GM23248 (cell line): Measurements from ENCODE around the gene LMOD1. TPM values are rescaled to one million over a fixed set of nuclear protein-coding genes. Genes with fewer than 3 reads are reported as not detected.

ENCODE experiments used
- DNase-seq: peaks from one replicate; pipeline ENCODE4 v3.0.0-alpha.2; 2015
- H2AFZ ChIP-seq: fragments of 200-600 bp; sonication (generic); 2 replicates; pipeline ENCODE4 v1.6.1; 2016; ENCODE audit warnings: antibody characterized with exemption
- H3F3A ChIP-seq: fragments of 200-600 bp; sonication (generic); 2 replicates; pipeline ENCODE4 v1.6.1; 2016; ENCODE audit warnings: mild to moderate bottlenecking, antibody characterized with exemption, mixed run types; ENCODE audit not compliant: insufficient read depth
- H3K27ac ChIP-seq: fragments of 200-600 bp; sonication (generic); 2 replicates; pipeline ENCODE4 v1.5.1; 2016; ENCODE audit warnings: mild to moderate bottlenecking
- H3K27me3 ChIP-seq: fragments of 200-600 bp; sonication (generic); replicated peaks from 2 replicates; pipeline ENCODE4 v1.6.1; 2016; ENCODE audit warnings: mild to moderate bottlenecking; ENCODE audit not compliant: insufficient read depth
- H3K36me3 ChIP-seq: fragments of 200-600 bp; sonication (generic); 2 replicates; pipeline ENCODE4 v1.6.1; 2016; ENCODE audit warnings: low read depth, mild to moderate bottlenecking
- H3K4me1 ChIP-seq: fragments of 200-600 bp; sonication (generic); 2 replicates; pipeline ENCODE4 v1.6.1; 2016; ENCODE audit warnings: mild to moderate bottlenecking; ENCODE audit not compliant: insufficient read depth
- H3K4me2 ChIP-seq: fragments of 200-600 bp; sonication (generic); one replicate; pipeline ENCODE4 v1.6.1; 2016; ENCODE audit warnings: mild to moderate bottlenecking; ENCODE audit not compliant: unreplicated experiment
- H3K4me3 ChIP-seq: fragments of 200-600 bp; sonication (generic); 2 replicates; pipeline ENCODE4 v1.5.1; 2016; ENCODE audit warnings: mild to moderate bottlenecking
- H3K79me2 ChIP-seq: fragments of 200-600 bp; sonication (generic); 2 replicates; pipeline ENCODE4 v1.6.1; 2016; ENCODE audit warnings: mild to moderate bottlenecking; ENCODE audit not compliant: insufficient read depth
- H3K9ac ChIP-seq: fragments of 200-600 bp; sonication (generic); 2 replicates; pipeline ENCODE4 v1.6.1; 2016; ENCODE audit warnings: mild to moderate bottlenecking
- H3K9me2 ChIP-seq: fragments of 200-600 bp; sonication (generic); 2 replicates; pipeline ENCODE4 v1.6.1; 2016; ENCODE audit warnings: mixed run types, mild to moderate bottlenecking, moderate library complexity; ENCODE audit not compliant: insufficient read depth
- H3K9me3 ChIP-seq: fragments of 200-600 bp; sonication (generic); one replicate; pipeline ENCODE4 v1.6.1; 2017; ENCODE audit warnings: low read depth
- H4K20me1 ChIP-seq: fragments of 200-600 bp; sonication (generic); 2 replicates; pipeline ENCODE4 v1.6.0; 2016; ENCODE audit not compliant: insufficient read depth
- EZH2 ChIP-seq: fragments of 200-600 bp; sonication (generic); IDR thresholded peaks from 2 replicates; pipeline ENCODE4 v1.6.1; 2018; ENCODE audit warnings: antibody characterized with exemption, mild to moderate bottlenecking; ENCODE audit not compliant: insufficient read depth, poor library complexity, severe bottlenecking
- EZH2phosphoT487 ChIP-seq: fragments of 200-600 bp; sonication (generic); IDR thresholded peaks from 2 replicates; pipeline ENCODE4 v1.6.1; 2018; ENCODE audit warnings: antibody characterized with exemption, moderate library complexity, mild to moderate bottlenecking, low read depth; ENCODE audit not compliant: insufficient read depth
- WGBS, 2 experiments: methylation state at CpG; one replicate each; pipeline ENCODE4 v1.1.6; 2015 to 2017; ENCODE audit warnings: low lambda C conversion rate in 2 of 2, low coverage in 1 of 2; ENCODE audit errors: missing lambda C conversion rate in 2 of 2; 5-methylcytosine and 5-hydroxymethylcytosine counted together
- in situ Hi-C: fragments of 300-500 bp; cut with MboI; formaldehyde crosslinking; loops from 2 replicates; pipeline ENCODE4 v1.15.0; 2020
- polyA plus RNA-seq: library from polyadenylated mRNA; unstranded; fragments of >200 nt; fragmentation: Nextera tagmentation; extraction: Ambion mirVana; gene quantifications from 2 replicates; pipeline ENCODE4 v1.2.1, GENCODE V29; 2016
- total RNA-seq: library from RNA; depleted of rRNA; stranded (reverse); fragments of >200 nt; shearing (Covaris generic); gene quantifications from 2 replicates; pipeline ENCODE4 v1.2.3, GENCODE V29; 2014

The LMOD1 gene
- total and polyA plus RNA-seq, 2 experiments from 2014 or later: 6.1 to 7.8 TPM

DNA sequence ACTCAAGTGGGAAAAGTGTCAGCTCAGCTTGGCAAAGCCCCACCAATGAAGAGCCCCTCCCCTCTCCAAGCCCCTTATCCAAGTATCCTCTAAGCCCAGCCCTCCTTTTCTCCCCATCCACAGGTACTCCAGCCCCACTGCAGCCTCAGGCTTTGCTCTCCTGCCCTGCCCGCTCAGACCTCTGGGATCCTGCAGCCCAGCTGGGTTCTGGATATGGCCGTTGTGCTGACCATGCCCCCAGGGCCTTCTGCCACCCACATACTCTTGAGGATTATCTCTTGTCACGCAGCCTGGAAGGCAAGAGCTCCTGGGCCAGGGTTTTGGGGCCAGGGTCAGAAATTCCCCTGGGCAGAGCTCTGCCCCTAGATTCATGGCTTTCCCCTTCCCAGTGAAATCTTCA, 52.9 kb downstream of the LMOD1 start:
- H3K27me3 ChIP-seq: no peaks in the 10 kb centered on the region
- no peak overlapping the region for H3K4me3 ChIP-seq
- H3F3A ChIP-seq: peaks cover 6% of the 10 kb centered on the region
- no peaks in the 10 kb centered on the region for H4K20me1 ChIP-seq
- H3K9ac ChIP-seq: no peak overlapping the region
- H3K36me3 ChIP-seq: no peaks in the 10 kb centered on the region
- 64 to 70% methylated on average over 3 of the region's 3 CpGs for WGBS, 2 experiments
- 0 out of 2 replicates have a peak, but pooled peaks cover 6% of the 10 kb centered on the region for H3K4me1 ChIP-seq
- no peaks in the 10 kb centered on the region for H3K9me3 ChIP-seq
- H2AFZ ChIP-seq: no peak overlapping the region
- no peaks in the 10 kb centered on the region for H3K79me2 ChIP-seq
- DNase-seq: no peak
- no peak overlapping the region for H3K27ac ChIP-seq
- TF ChIP-seq EZH2phosphoT487 (no peak), EZH2 (no peak)
- no peaks in the 10 kb centered on the region for H3K9me2 ChIP-seq
- in situ Hi-C loops: loop anchor here (5.0 to 25.0 kb wide), 2 partner anchors 84 to 219 kb away; partner anchors contain the start of gene GPR37L1
- H3K4me2 ChIP-seq: no peak overlapping the region

DNA sequence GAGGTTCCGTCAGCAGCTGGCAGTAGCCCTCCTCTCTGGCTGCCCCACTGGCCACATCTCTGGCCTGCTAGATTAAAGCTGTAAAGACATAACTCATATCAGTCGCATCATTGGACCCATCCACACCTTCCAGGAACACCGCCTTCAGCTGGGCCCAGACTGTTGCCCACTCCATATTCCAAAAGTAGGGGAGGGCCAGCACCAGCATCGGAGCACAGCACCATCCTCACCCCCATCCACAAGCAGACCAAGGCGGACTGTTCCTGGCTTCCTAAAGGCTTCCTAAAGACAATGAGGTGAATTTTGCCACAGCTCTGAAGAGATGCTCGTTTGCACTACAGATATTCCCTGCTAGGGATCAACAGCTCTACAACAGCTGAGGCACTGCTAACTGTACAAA, 54.1 kb downstream of the LMOD1 start:
- Histone ChIP-seq H3K9me2 (no peaks in the 10 kb centered on the region), H3K4me1 (0 out of 2 replicates have a peak, but pooled peaks cover under 1% of the 10 kb centered on the region), H3K9me3 (no peaks in the 10 kb centered on the region), H3K36me3 (no peaks in the 10 kb centered on the region), H4K20me1 (no peaks in the 10 kb centered on the region), H3K27ac (no peak overlapping the region), H3K4me2 (no peak overlapping the region), H3K27me3 (no peaks in the 10 kb centered on the region), H3F3A (peaks cover 6% of the 10 kb centered on the region), H2AFZ (no peak overlapping the region), H3K9ac (no peak overlapping the region), H3K4me3 (no peak overlapping the region), H3K79me2 (no peaks in the 10 kb centered on the region)
- TF ChIP-seq EZH2 (no peak), EZH2phosphoT487 (no peak)
- 88 to 92% methylated on average over 6 of the region's 6 CpGs for WGBS, 2 experiments
- in situ Hi-C loops: loop anchor here (5.0 to 25.0 kb wide), 2 partner anchors 85 to 220 kb away; partner anchors contain the start of gene GPR37L1
- DNase-seq: no peak

DNA sequence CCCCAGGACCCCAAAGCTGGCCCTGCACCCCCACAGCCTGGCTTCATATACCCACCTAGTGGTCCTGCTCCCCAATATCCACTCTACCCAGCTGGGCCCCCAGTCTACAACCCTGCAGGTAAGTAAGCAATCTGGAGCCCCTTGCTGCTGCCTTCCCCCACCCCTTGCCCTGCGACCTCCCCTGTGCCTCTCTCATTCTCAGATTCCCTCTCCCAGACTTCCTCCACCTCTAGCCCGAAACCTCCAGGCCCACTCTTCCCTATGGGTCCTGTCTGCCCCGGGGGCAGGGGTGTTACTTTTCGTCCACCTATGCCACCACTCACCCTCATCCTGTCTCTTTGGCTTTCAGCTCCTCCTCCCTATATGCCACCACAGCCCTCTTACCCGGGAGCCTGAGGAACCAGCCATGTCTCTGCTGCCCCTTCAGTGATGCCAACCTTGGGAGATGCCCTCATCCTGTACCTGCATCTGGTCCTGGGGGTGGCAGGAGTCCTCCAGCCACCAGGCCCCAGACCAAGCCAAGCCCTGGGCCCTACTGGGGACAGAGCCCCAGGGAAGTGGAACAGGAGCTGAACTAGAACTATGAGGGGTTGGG, 54.8 kb downstream of the LMOD1 start:
- DNase-seq: no peak
- H3F3A ChIP-seq: peaks cover 6% of the 10 kb centered on the region
- H3K27ac ChIP-seq: no peak overlapping the region
- no peaks in the 10 kb centered on the region for H3K4me1 ChIP-seq
- no peak overlapping the region for H3K4me3 ChIP-seq
- no peak overlapping the region for H3K4me2 ChIP-seq
- in situ Hi-C loops: loop anchor here (5.0 to 25.0 kb wide), 2 partner anchors 86 to 221 kb away; partner anchors contain the start of gene GPR37L1
- H3K9me2 ChIP-seq: no peaks in the 10 kb centered on the region
- H3K79me2 ChIP-seq: no peaks in the 10 kb centered on the region
- H2AFZ ChIP-seq: no peak overlapping the region
- no peaks in the 10 kb centered on the region for H3K9me3 ChIP-seq
- no peak for TF ChIP-seq EZH2
- TF ChIP-seq EZH2phosphoT487: no peak
- H3K9ac ChIP-seq: no peak overlapping the region
- no peaks in the 10 kb centered on the region for H3K27me3 ChIP-seq
- 91 to 98% methylated on average over 5 of the region's 5 CpGs for WGBS, 2 experiments
- H3K36me3 ChIP-seq: no peaks in the 10 kb centered on the region
- no peaks in the 10 kb centered on the region for H4K20me1 ChIP-seq

DNA sequence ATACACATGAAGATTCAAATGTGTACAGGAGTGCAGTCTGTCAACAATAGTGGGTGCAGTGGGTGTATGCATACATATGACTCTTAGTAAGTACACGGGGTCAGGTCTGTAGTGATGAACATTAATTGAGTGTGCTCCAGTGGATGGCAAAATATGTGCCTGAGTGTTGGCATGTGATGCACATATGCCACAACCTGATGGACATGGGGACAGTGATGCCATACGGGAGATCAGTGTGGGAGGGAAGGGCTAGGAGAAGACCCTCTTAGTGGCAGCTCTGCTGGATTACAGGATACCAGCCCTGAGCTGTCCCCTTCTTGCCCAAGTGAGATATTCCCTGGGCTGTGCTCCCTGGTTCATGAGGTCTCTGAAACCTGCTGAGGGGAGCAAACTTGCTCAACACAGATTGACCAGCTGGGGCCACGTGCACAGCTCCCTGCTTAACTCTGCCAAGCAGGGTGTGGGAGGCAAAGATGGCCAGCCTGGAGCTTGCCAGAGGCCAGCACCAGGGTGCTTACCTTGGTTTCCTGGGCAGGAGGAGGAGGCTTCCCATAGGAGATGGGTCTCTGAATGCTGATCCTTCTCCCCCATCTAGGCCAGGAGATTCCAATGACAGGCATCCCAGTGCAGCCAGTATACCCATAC, 55.4 kb downstream of the LMOD1 start:
- H4K20me1 ChIP-seq: no peaks in the 10 kb centered on the region
- in situ Hi-C loops: loop anchor here (5.0 to 25.0 kb wide), 2 partner anchors 86 to 221 kb away; partner anchors contain the start of gene GPR37L1
- H3K36me3 ChIP-seq: no peaks in the 10 kb centered on the region
- H3K9me3 ChIP-seq: no peaks in the 10 kb centered on the region
- no peaks in the 10 kb centered on the region; the same call in 1 of the 2 replicates for H3F3A ChIP-seq
- H2AFZ ChIP-seq: no peak overlapping the region
- no peak overlapping the region for H3K4me2 ChIP-seq
- no peak overlapping the region for H3K9ac ChIP-seq
- DNase-seq: no peak
- 62 to 77% methylated on average over 3 of the region's 3 CpGs for WGBS, 2 experiments
- no peak for TF ChIP-seq EZH2phosphoT487
- no peak for TF ChIP-seq EZH2
- H3K27ac ChIP-seq: no peak overlapping the region
- H3K4me1 ChIP-seq: peaks cover 2% of the 10 kb centered on the region; the same call in 1 of the 2 replicates
- no peaks in the 10 kb centered on the region for H3K27me3 ChIP-seq
- no peaks in the 10 kb centered on the region for H3K9me2 ChIP-seq
- no peaks in the 10 kb centered on the region for H3K79me2 ChIP-seq
- H3K4me3 ChIP-seq: no peak overlapping the region
